Right lobe of liver (tissue), 4 donors: ENCODE measurements around the gene TSPAN18.

ENCODE experiments used
- POLR2A ChIP-seq: fragments of 450-650 bp; IDR thresholded peaks from one replicate; pipeline ENCODE4 v1.6.1; 2017; ENCODE audit warnings: antibody characterized with exemption, mild to moderate bottlenecking
- TF ChIP-seq, protein P1 (sequence below), 4 donors: fragments of 200-600 bp in 3 of 4; fragments of 450-650 bp in 1 of 4; IDR thresholded peaks; one replicate each; pipeline versions ENCODE4 v1.5.1 to v1.8.0; 2016 to 2022; ENCODE audit warnings: antibody characterized with exemption in 4 of 4, mild to moderate bottlenecking in 2 of 4
- donor health status: DM: no; HTN: no; CAD: no.
- donor health status: DM: no; HTN: no; CAD: no.
- donor health status: DM: no; HTN: yes; CAD: no.

DNA sequence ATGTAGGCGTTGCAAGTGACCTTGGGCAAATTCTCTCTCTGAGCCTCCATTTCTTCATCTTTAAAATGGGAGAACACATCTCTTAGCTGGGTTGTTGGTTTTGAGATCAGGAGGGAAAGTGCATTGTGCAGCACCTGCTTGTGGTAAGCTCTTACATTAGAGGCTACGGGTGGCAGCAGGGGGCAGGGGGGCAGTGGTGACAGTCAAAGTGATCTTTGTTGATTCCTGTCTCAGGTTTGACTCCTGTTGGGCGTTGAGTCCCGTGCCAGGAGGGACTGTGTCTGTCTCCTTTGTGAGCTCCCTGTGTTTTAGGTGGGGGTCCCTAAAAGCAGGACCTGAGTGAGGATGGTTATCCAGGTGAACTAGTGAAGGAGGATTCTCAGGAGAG, 122.2 kb downstream of the TSPAN18 start:
- TF ChIP-seq, protein P1, sequence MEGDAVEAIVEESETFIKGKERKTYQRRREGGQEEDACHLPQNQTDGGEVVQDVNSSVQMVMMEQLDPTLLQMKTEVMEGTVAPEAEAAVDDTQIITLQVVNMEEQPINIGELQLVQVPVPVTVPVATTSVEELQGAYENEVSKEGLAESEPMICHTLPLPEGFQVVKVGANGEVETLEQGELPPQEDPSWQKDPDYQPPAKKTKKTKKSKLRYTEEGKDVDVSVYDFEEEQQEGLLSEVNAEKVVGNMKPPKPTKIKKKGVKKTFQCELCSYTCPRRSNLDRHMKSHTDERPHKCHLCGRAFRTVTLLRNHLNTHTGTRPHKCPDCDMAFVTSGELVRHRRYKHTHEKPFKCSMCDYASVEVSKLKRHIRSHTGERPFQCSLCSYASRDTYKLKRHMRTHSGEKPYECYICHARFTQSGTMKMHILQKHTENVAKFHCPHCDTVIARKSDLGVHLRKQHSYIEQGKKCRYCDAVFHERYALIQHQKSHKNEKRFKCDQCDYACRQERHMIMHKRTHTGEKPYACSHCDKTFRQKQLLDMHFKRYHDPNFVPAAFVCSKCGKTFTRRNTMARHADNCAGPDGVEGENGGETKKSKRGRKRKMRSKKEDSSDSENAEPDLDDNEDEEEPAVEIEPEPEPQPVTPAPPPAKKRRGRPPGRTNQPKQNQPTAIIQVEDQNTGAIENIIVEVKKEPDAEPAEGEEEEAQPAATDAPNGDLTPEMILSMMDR (IDR thresholded peaks at IDR 0.05) = no peak
- no peak for TF ChIP-seq POLR2A
